Kidney (tissue), 14 donors: ENCODE measurements around the gene GRAMD1A. TPM values are rescaled to one million over a fixed set of nuclear protein-coding genes. Genes with fewer than 3 reads are reported as not detected.
A peak's percentile ranks its signal among the peaks of the same experiment; 100 is the strongest.

Experiments
- DNase-seq, 5 donors: peaks; one replicate each; pipeline ENCODE4 v3.0.0-alpha.2; 2013 to 2020
- FAIRE-seq: peaks from 2 replicates; lab custom pipeline; 2012; peaks lifted over from hg19 to GRCh38; lab: Jason Lieb, UNC
- H3K27ac ChIP-seq, 2 donors: one replicate each; pipeline ENCODE4 v1.7.0; 2013; ENCODE audit warnings: low read depth in 2 of 2, low read length in 2 of 2, inconsistent platforms in 1 of 2
- H3K27me3 ChIP-seq: one replicate; pipeline ENCODE4 v1.7.1; 2013; ENCODE audit warnings: low read length, inconsistent platforms; ENCODE audit not compliant: control insufficient read depth, insufficient read depth
- H3K36me3 ChIP-seq, 3 donors: one replicate each; pipeline versions ENCODE4 v1.7.0 to v1.7.1; 2013; ENCODE audit warnings: low read length in 3 of 3, control low read depth in 1 of 3, inconsistent platforms in 1 of 3; ENCODE audit not compliant: insufficient read depth in 3 of 3, control insufficient read depth in 2 of 3
- H3K4me1 ChIP-seq, 3 donors: one replicate each; pipeline versions ENCODE4 v1.7.0 to v1.7.1; 2013; ENCODE audit warnings: low read length in 3 of 3, inconsistent platforms in 1 of 3, low read depth in 1 of 3; ENCODE audit not compliant: control insufficient read depth in 2 of 3, insufficient read depth in 2 of 3
- H3K4me3 ChIP-seq, 3 donors: one replicate each; pipeline versions ENCODE4 v1.7.0 to v1.8.1; 2013; ENCODE audit warnings: low read length in 3 of 3, control low read depth in 1 of 3, inconsistent platforms in 1 of 3
- H3K9ac ChIP-seq, 3 donors: one replicate each; pipeline versions ENCODE4 v1.7.0 to v1.7.1; 2013; ENCODE audit warnings: low read length in 3 of 3, control low read depth in 1 of 3, inconsistent platforms in 1 of 3
- H3K9me3 ChIP-seq, 3 donors: one replicate each; pipeline versions ENCODE4 v1.7.0 to v1.7.1; 2013; ENCODE audit warnings: low read length in 3 of 3, control low read depth in 1 of 3, inconsistent platforms in 1 of 3; ENCODE audit not compliant: control insufficient read depth in 2 of 3, insufficient read depth in 1 of 3
- CTCF ChIP-seq: IDR thresholded peaks from 3 replicates; pipeline ENCODE4 v1.5.1; 2012; ENCODE audit warnings: mild to moderate bottlenecking, moderate library complexity, borderline replicate concordance; ENCODE audit not compliant: insufficient read depth; ENCODE audit errors: extremely low read depth
- intact Hi-C: fragments of 100-400 bp; cut with DNase I; formaldehyde crosslinking; loops from one replicate; pipeline ENCODE4 v1.11.1; 2022
- polyA plus RNA-seq: library from polyadenylated mRNA; stranded (reverse); fragments of 350-450 nt; fragmentation: Illumina TruSeq; extraction: RNeasy Lipid Tissue Mini Kit (QIAGEN cat#74804); gene quantifications from one replicate; pipeline ENCODE4 v1.2.3, GENCODE V29; 2014; ENCODE audit warnings: low read depth, low replicate concordance; ENCODE audit not compliant: insufficient read depth
- total RNA-seq: library from RNA; stranded (reverse); fragmentation: NEBNext Ultra II Directional; extraction: Animal tissue kit (Norgen Biotek cat#: 25700); gene quantifications from one replicate; pipeline ENCODE4 v1.2.1, GENCODE V29; 2021
- donor health status: control.
- donor health status: control.
- donor health status: control.
- donor health status: control.
- donor health status: control.
- donor health status: DM: yes; HTN: yes; CAD: no.
- donor health status: Normal renal cell carcinoma (clear cell type).

The GRAMD1A gene
- total and polyA plus RNA-seq, 2 donors from 2014 or later: 29.8 to 87.3 TPM

GRCh38 chr19:35045667-35046300 is 45.7 kb downstream of the GRAMD1A start:
- peaks cover 0 to 46% (median 15%) of the 10 kb centered on the region in 3 donors for H3K4me1 ChIP-seq
- no peak overlapping the region for H3K27ac ChIP-seq
- DNase-seq (peak in 2 of 5 donors; percentile 46 to 57), FAIRE-seq (no peak)
- H3K9ac ChIP-seq: no peak overlapping the region
- H3K4me3 ChIP-seq: no peak overlapping the region
- no peaks in the 10 kb centered on the region for H3K27me3 ChIP-seq
- peaks cover 0 to 4% (median 0%) of the 10 kb centered on the region in 3 donors for H3K36me3 ChIP-seq
- intact Hi-C loops: no loop called here
- H3K9me3 ChIP-seq: no peaks in the 10 kb centered on the region
- TF ChIP-seq CTCF: no peak

GRCh38 chr19:35046461-35046860 is 46.3 kb downstream of the GRAMD1A start:
- H3K9me3 ChIP-seq: no peaks in the 10 kb centered on the region
- H3K27ac ChIP-seq: no peak overlapping the region
- no peak for TF ChIP-seq CTCF
- no peak for FAIRE-seq
- H3K4me3 ChIP-seq: no peak overlapping the region
- peaks cover 0 to 41% (median 15%) of the 10 kb centered on the region in 3 donors for H3K4me1 ChIP-seq
- H3K27me3 ChIP-seq: no peaks in the 10 kb centered on the region
- intact Hi-C loops: no loop called here
- no peak for DNase-seq
- H3K36me3 ChIP-seq: peaks cover 0 to 4% (median 0%) of the 10 kb centered on the region in 3 donors
- H3K9ac ChIP-seq: no peak overlapping the region

- intact Hi-C loops: no loop called here
- H3K36me3 ChIP-seq: peaks cover 0 to 4% (median 0%) of the 10 kb centered on the region in 3 donors
- no peak for TF ChIP-seq CTCF
- no peak for DNase-seq
- no peak overlapping the region for H3K27ac ChIP-seq
- H3K4me1 ChIP-seq: peaks cover 0 to 24% (median 15%) of the 10 kb centered on the region in 3 donors
- no peaks in the 10 kb centered on the region for H3K9me3 ChIP-seq
- no peak overlapping the region for H3K4me3 ChIP-seq
- H3K27me3 ChIP-seq: no peaks in the 10 kb centered on the region
- H3K9ac ChIP-seq: no peak overlapping the region
- FAIRE-seq: no peak
These were observed 48.8 kb downstream of the GRAMD1A start for GRCh38 chr19:35048911-35049411.
